ENCODE data around the gene C1orf159.

DNA sequence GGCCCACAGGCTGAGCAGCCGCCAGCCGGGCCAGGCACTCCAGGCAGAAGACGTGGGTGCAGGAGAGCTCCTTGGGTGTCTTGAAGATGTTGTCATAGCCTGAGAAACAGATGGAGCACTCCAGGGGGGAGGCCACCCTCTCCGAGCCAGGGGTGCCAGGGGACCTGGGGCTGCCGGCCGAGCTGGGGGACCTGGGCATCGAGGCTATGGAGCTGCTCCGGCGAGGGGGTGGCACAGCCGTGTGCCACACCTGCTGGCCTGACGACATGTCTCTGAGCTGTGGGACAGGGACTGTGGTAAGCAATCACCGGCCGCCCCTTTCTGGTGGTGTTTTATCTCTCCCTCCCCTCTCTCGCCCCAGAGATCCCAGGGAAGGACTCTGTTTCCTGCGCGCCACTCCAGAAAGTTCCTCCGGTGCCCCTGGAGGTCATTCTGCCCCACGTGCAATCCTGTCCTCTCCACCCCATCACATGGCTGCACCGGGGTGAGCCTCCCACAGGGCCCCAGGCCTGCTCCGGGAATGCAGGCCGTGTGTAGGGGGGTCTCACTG is 43.5 kb downstream of the C1orf159 start:
- TF ChIP-seq, protein P1, sequence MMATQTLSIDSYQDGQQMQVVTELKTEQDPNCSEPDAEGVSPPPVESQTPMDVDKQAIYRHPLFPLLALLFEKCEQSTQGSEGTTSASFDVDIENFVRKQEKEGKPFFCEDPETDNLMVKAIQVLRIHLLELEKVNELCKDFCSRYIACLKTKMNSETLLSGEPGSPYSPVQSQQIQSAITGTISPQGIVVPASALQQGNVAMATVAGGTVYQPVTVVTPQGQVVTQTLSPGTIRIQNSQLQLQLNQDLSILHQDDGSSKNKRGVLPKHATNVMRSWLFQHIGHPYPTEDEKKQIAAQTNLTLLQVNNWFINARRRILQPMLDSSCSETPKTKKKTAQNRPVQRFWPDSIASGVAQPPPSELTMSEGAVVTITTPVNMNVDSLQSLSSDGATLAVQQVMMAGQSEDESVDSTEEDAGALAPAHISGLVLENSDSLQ (IDR thresholded peaks at IDR 0.05) = no peak
- TF ChIP-seq FOXA1 (IDR thresholded peaks at IDR 0.05) (no peak), ELF4 (IDR thresholded peaks at IDR 0.05) (no peak), SUZ12 (IDR thresholded peaks at IDR 0.05) (no peak), ZNF384 (IDR thresholded peaks at IDR 0.05) (no peak), FOXM1 (IDR thresholded peaks at IDR 0.05; ENCODE audit: borderline replicate concordance) (no peak), SP1 (IDR thresholded peaks at IDR 0.05) (no peak), NFRKB (IDR thresholded peaks at IDR 0.05) (no peak)

Measured in HEK293T (cell line).